WTC11 (cell line): ENCODE measurements around the gene DCAF6.

Experiments used
- CBFB ChIP-seq: sonication (generic); formaldehyde crosslinking; IDR thresholded peaks from 2 replicates; pipeline ENCODE4 v1.8.1; 2022; ENCODE audit warnings: mild to moderate bottlenecking, low read depth, missing genetic modification reagents
- JUN ChIP-seq: sonication (generic); formaldehyde crosslinking; IDR thresholded peaks from 2 replicates; pipeline ENCODE4 v1.8.0; 2023; ENCODE audit warnings: mild to moderate bottlenecking, missing genetic modification reagents
- NR2C2 ChIP-seq: sonication (generic); formaldehyde crosslinking; IDR thresholded peaks from 2 replicates; pipeline ENCODE4 v1.8.0; 2022; ENCODE audit warnings: mild to moderate bottlenecking, missing genetic modification reagents
- SP1 ChIP-seq: sonication (generic); formaldehyde crosslinking; conservative IDR thresholded peaks from 2 replicates; pipeline ENCODE4 v1.8.1; 2022; ENCODE audit warnings: missing genetic modification reagents
- TF ChIP-seq, protein P1 (sequence below): fragments of 200-600 bp; IDR thresholded peaks from 2 replicates; pipeline ENCODE4 v1.8.0; 2022; ENCODE audit warnings: antibody characterized with exemption
- TF ChIP-seq, protein P2 (sequence below): sonication (generic); formaldehyde crosslinking; IDR thresholded peaks from 2 replicates; pipeline ENCODE4 v1.8.0; 2023; ENCODE audit warnings: missing genetic modification reagents

GRCh38 chr1:168089326-168089978 is 153.0 kb downstream of the DCAF6 start:
- TF ChIP-seq, protein P1, sequence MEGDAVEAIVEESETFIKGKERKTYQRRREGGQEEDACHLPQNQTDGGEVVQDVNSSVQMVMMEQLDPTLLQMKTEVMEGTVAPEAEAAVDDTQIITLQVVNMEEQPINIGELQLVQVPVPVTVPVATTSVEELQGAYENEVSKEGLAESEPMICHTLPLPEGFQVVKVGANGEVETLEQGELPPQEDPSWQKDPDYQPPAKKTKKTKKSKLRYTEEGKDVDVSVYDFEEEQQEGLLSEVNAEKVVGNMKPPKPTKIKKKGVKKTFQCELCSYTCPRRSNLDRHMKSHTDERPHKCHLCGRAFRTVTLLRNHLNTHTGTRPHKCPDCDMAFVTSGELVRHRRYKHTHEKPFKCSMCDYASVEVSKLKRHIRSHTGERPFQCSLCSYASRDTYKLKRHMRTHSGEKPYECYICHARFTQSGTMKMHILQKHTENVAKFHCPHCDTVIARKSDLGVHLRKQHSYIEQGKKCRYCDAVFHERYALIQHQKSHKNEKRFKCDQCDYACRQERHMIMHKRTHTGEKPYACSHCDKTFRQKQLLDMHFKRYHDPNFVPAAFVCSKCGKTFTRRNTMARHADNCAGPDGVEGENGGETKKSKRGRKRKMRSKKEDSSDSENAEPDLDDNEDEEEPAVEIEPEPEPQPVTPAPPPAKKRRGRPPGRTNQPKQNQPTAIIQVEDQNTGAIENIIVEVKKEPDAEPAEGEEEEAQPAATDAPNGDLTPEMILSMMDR = no peak
- TF ChIP-seq SP1 (CRISPR knock-in tag) (no peak), JUN (CRISPR knock-in tag) (no peak), CBFB (CRISPR knock-in tag) (no peak), NR2C2 (CRISPR knock-in tag) (no peak)
- TF ChIP-seq, protein P2, sequence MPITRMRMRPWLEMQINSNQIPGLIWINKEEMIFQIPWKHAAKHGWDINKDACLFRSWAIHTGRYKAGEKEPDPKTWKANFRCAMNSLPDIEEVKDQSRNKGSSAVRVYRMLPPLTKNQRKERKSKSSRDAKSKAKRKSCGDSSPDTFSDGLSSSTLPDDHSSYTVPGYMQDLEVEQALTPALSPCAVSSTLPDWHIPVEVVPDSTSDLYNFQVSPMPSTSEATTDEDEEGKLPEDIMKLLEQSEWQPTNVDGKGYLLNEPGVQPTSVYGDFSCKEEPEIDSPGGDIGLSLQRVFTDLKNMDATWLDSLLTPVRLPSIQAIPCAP (CRISPR knock-in tag) = no peak
